GM18499 (cell line): ENCODE measurements around the gene SMPD2.

Source experiments
- ATAC-seq: cut with Tn5 transposase; IDR thresholded peaks from one replicate; pipeline ENCODE4 v1.9.1; 2021; ENCODE audit warnings: moderate number of reproducible peaks; ENCODE audit not compliant: insufficient read depth, unreplicated experiment

Gene SMPD2, protein sequence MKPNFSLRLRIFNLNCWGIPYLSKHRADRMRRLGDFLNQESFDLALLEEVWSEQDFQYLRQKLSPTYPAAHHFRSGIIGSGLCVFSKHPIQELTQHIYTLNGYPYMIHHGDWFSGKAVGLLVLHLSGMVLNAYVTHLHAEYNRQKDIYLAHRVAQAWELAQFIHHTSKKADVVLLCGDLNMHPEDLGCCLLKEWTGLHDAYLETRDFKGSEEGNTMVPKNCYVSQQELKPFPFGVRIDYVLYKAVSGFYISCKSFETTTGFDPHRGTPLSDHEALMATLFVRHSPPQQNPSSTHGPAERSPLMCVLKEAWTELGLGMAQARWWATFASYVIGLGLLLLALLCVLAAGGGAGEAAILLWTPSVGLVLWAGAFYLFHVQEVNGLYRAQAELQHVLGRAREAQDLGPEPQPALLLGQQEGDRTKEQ

GRCh38 chr6:109440331-109441068, at the start of gene SMPD2, which contains the start of gene PPIL6:
Gene SMPD2, plus strand, starts transcription at chr6:109440724. Its CDS starts 398 bp downstream, at chr6:109441122.
Gene PPIL6, minus strand, starts transcription at chr6:109440628. Its CDS starts 38 bp downstream, at chr6:109440590.
- peak; percentile 47 for ATAC-seq

DNA sequence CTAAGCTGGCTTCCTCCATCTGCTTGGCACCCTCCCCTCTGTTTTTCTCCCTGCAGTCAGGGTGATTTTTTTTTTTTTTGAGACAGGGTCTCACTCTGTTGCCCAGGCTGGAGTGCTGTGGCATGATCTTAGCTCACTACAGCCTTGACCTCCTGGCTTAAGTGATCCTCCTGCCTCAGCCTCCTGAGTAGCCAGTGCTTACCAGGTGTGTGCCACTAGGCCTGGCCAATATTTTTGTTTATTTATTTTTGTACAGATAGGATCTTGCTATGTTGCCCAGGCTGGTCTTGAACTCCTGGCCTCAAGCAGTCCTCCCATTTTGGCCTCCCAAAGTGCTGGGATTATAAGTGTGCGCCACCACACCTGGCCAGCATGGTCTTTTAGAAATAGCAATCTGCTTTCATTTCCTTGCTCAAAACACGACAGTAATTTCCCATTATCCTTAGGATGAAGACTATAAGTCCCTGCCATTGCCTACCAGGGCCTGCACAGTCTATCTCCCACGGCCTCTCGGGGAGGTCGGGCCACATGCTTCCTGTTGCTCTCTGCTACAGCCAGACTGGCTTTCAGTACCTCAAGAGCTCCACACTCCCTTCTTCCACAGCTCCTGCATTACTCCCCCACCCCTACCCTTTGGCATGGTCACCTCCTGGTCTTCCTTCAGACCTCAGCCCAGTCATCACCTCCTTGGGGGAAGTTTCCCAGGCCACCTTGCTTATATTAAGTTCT, 47.2 kb upstream of the SMPD2 start:
- ATAC-seq: no peak

- no peak for ATAC-seq
Measured at GRCh38 chr6:109393886-109394281, 46.6 kb upstream of the SMPD2 start.

- no peak for ATAC-seq
Measured at GRCh38 chr6:109396046-109396718, 44.3 kb upstream of the SMPD2 start.

DNA sequence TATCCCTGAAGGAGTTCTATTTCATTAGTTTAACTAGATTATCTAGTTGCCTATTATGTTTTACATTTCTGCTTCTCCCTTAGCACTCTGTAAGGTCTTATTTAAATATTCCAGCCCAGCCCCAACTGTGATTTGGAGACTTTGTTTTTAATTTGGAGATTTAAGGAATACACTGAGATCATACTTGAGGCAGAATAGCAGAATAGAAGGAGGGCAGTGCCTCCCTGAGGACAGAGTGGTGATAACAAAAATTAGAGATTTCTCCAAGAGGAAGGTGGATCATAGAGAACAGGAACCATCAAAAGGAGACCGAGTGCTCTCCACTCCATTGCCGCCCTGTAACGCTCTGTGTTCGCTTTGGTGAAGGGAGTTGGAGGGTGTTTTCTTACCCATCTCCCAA, 43.5 kb upstream of the SMPD2 start:
- ATAC-seq: no peak

DNA sequence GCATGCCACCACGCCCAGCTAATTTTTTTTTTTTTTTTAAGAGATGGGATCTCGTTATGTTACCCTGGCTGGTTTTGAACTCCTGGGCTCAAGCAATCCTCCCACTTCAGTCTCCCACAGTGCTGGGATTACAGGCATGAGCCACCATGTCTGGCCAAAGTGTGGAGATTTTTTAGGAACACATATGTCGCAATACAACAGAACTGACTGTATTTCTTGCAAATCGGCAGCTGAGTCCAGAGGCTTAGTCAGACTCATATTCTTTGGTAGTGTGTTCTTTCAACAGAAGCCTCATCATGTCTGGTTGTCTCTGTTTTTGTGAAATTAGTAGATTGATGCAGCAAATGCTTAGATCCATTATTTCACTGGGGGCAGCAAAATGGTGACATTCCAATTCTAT, 34.3 kb upstream of the SMPD2 start:
- ATAC-seq: no peak

- ATAC-seq: no peak
Measured at GRCh38 chr6:109411034-109411433, 29.5 kb upstream of the SMPD2 start.

DNA sequence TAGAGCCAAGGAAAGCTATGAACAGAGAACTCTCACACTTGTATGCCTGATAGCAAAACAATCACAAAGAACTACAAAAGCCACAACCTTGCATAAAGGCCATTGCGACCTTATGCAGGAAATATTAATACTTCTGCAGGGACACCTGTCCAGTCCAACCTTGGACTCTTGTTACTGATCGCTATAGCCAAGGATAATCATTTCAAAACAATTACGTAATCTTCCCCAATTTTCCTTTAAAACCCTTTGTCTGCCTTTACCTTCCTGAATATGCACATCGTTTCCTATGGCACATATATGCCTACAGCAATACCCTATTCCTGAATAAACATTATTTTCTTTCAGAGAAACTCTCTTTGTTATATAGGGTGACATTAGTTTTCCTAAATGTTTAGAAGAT, 22.9 kb upstream of the SMPD2 start:
- ATAC-seq: no peak

DNA sequence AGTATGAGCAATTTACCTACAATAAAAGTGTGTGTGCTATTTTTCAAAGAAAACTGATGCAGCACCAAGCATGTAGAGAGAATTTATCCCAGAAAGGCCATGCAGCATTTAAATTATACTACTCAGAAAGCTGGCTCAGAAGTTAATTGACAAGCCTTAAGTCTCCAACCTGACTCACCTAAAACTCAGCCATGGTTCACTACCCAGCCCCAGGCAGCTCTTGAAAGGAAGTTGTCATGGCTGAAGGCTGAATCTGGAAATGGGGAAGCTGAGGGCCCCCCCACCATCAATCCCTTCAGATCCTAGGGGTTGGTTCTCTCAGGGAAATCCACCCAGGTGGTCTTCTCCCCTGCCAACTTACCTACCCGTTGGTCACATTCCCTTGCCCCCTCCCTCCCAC, 19.8 kb upstream of the SMPD2 start:
- ATAC-seq: no peak

DNA sequence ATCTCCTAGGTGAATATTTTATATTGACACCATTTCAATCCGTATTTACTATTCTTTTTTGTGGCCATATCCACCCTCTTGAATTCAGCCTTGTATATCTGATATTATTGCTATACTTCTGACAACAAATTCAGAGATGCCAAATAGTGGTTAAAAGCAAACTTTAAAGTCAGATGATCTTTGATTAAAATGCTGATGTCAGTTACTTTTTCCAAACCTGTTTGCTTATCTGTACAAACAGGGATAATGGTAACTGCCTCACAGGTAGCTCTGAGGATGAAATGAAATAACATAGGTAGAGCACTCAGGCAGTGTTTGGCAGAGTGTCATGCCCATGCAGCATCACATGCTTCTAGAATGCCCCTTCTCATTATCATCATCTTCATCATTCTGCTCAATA, 19.3 kb upstream of the SMPD2 start:
- no peak for ATAC-seq

- ATAC-seq: no peak
Measured at GRCh38 chr6:109424946-109425345, 15.6 kb upstream of the SMPD2 start.

GRCh38 chr6:109428889-109429477, 11.5 kb upstream of the SMPD2 start:
- no peak for ATAC-seq

DNA sequence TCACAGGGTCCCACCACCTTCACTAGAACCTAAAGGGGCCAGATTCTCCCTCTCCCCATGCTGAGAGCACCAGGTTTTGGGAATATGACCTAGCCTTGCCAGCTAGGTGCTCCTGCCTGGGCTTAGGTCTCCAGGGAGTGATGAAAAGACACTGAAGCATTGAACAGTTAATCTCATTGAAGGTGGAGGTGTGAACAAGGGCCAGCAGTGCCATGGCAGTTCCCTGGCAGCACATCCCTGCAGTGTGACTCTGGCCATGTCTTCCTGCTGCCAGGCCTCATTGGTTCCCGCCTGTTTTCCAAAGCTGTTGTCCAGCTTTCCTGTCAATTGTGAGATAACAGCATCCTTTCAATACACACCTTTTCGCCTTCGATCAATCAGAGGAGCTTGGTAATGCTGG, 11.0 kb upstream of the SMPD2 start:
- ATAC-seq: no peak

DNA sequence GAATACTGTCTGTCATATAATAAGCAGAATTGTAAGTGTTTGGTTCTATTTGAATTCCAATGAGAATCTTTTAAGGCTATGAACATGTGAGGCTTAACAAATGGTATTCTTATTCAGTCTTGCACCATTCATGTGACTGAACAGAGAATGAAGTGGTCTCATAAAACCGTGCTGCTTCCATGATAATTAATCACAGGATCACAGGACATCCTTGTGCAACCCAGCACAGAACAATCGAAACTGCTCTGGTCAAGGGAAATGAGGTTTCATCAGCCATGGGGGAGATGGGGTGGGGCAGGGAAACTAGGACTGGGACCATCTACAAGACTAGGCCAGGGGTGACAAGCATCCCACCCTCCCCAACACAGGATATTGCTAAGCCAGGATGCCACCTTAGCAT, 6.1 kb upstream of the SMPD2 start:
- ATAC-seq: no peak

DNA sequence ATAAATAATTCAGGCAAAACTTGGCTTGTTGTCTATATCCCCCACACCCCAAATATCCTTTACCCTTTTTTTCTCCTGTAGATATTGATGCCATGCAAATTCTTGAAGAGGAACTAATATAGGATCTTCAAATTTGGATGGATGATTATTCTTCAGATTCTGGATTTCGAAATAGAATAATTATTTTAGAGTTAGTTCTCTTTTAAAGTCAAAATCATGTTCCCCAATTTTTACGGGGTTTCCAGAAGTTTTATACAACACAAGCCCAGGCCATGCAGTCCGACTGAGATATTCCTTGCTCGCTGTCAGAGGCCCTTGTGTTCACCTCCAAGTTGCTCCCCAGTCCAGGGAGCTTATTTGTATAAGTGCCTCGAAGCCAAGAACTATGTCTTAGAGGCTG, 4.5 kb upstream of the SMPD2 start:
- ATAC-seq: no peak

DNA sequence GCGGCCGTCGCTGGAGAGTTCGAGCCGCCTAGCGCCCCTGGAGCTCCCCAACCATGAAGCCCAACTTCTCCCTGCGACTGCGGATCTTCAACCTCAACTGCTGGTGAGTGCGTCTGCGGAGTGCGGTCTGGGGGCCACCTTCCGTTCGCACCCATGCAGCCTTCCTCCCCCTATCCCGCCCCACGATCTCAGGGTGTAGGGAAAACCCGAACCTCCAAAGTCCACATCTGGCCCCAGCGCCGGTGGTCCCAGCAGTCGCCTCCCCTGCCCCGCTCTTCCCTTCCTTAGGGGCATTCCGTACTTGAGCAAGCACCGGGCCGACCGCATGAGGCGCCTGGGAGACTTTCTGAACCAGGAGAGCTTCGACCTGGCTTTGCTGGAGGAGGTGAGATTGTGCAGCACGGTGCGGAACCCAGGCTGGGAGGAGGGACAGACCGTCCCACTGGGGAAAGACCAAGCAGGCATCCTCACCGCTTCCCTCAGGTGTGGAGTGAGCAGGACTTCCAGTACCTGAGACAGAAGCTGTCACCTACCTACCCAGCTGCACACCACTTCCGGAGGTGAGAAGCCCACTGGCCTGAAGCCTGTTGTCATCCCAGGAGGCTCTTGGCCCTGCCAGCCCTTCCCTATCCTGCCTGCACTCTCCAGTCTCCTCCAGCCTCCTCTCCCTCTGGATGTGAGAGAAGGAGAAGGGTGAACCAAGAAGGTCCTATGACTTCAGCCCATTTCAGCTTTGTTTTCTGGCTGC, 719 bp downstream of the SMPD2 start:
- ATAC-seq: peak; percentile 19

GRCh38 chr6:109442393-109442924, 1.9 kb downstream of the SMPD2 start:
- no peak for ATAC-seq

DNA sequence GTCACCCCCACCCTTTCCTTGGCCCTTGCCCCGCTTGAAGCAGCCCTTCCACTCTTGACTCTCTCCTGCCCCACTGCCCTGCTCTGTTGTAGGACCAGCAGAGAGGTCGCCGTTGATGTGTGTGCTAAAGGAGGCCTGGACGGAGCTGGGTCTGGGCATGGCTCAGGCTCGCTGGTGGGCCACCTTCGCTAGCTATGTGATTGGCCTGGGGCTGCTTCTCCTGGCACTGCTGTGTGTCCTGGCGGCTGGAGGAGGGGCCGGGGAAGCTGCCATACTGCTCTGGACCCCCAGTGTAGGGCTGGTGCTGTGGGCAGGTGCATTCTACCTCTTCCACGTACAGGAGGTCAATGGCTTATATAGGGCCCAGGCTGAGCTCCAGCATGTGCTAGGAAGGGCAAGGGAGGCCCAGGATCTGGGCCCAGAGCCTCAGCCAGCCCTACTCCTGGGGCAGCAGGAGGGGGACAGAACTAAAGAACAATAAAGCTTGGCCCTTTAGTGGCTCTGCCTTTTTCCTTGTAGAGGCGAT, 3.0 kb downstream of the SMPD2 start:
- ATAC-seq: no peak

DNA sequence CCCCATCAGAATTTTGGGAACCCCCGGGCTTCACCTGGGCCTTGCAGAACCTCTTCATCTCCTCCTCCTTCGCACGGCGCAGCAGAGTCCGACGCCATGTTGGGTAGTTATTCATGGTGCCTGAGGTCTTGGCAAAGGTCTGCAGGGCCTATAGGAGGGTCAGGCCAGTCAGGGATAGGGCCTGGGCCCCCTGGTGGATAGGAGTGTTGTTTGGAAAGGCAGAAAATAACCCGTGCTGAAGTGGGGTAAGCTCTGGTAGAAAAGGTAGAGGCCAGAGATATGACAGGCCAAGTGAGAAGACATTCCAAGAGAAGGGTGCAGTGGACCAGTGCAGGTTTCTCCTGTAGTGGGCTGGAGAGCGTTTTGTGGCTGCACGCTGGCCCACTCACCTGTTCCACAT, 4.9 kb downstream of the SMPD2 start:
- ATAC-seq: no peak
